C4-2B (cell line): ENCODE data around the gene RGL2.

Source experiments
- H3K27ac ChIP-seq: fragments of 450-650 bp; 2 replicates; pipeline ENCODE4 v1.5.1; 2017
- ZFX ChIP-seq: fragments of 450-650 bp; IDR thresholded peaks from 2 replicates; pipeline ENCODE4 v1.6.1; 2017
- TF ChIP-seq, protein P1 (sequence below): fragments of 450-650 bp; conservative IDR thresholded peaks from 2 replicates; pipeline ENCODE4 v1.5.1; 2017; ENCODE audit warnings: mild to moderate bottlenecking

RGL2 gene

DNA sequence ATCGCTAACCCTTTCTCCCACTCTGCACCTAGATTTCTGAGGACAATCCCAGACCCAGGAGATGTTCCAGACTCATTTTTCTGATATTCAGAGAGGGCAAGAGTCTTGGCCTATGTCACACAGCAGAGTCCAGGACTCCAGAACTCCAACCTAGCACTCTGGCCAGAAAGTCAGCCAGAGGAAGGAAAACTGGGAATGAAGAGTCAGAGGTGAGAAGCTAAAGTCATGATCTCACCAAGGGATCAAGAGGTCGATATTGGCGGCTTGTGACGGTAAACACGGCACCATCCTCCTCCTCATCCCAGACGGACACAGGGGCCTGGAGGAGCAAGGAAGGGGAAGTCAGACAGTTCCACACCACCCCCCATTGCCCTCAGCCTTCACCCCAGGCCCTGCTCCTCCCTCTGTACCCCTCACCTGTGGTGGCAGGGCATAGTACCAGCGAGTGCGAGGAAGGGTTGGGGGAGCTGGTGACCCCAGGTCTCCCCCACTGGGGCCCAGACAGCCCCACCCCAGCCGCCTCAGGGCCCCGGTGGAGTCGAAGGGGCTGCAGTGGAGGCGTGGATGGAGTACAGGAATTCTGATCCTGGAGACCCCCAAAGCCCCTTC, 1.8 kb downstream of the RGL2 start:
- TF ChIP-seq ZFX = no peak
- TF ChIP-seq, protein P1, sequence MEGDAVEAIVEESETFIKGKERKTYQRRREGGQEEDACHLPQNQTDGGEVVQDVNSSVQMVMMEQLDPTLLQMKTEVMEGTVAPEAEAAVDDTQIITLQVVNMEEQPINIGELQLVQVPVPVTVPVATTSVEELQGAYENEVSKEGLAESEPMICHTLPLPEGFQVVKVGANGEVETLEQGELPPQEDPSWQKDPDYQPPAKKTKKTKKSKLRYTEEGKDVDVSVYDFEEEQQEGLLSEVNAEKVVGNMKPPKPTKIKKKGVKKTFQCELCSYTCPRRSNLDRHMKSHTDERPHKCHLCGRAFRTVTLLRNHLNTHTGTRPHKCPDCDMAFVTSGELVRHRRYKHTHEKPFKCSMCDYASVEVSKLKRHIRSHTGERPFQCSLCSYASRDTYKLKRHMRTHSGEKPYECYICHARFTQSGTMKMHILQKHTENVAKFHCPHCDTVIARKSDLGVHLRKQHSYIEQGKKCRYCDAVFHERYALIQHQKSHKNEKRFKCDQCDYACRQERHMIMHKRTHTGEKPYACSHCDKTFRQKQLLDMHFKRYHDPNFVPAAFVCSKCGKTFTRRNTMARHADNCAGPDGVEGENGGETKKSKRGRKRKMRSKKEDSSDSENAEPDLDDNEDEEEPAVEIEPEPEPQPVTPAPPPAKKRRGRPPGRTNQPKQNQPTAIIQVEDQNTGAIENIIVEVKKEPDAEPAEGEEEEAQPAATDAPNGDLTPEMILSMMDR = no peak
- peak overlapping the region; percentile 87 for H3K27ac ChIP-seq

DNA sequence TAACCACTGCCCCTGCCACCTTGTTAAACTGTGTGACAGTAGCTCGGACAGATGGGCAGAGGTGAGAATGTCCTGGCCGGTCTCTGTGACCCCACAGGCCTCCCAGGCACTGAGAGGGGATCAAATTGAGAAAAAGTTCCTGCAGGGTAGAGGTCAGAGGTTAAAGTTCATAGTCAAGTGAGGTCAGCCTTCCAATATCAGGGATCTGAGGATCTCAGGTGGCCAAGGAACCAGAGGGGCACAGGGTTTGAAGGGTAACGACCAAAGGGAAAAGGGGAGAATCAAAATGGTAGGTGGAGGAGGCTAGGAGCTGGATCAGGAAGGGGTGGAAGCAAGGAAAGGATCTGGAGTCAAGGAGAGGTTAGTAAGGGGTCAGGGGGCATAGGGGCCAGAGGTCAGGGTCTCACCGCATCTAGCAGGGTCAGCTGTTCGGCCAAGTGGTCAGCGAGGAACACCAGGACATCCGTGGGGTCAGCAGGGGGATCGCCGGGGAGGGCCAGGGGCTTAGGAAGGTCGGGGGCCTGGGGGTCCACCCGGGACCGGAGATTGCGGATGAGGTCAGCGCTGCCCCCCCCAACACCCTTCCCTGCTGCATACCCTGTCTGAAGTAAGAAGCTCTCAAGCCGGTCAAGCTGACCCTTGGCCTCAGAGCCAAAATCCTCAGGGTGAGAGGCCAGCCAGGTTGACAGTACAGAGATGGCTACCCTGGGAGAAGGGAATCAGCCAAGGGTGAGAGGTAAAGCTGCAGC, 2.9 kb downstream of the RGL2 start:
- no peak overlapping the region; the same call in 1 of the 2 replicates for H3K27ac ChIP-seq
- TF ChIP-seq, protein P1 = no peak
- TF ChIP-seq ZFX = no peak

DNA sequence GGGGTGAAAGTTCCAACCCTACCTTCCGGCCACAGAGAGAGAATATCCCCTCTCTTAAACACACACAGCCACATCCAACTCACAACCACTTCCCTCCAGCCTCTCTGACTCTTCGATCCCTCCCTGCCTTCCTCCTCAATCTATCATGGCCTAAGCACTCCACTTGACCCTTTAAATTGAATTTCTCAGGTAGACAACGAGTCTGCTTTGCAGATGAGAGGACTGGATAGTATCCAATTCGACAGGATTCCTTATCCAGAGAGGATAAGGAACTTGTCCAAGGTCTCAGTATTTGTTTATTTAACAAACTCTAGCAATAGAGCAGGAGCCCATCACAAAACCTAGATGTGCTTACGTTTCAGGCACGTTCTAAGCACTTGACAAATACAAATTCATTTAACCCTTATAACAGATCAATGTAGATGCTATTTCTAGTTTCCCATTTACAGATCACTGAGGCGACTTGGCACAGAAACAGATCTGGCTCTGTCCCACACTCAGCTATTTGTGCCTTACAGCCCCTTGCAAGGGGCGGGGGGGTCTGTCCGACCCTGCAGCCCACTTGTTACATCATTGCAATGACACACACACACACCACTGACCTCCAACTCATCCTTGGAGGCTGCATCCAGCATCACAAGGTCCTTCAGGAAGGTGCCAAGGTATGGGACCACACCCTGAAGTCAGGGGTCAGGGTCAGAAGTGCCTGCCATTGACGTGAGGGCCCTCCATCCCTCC, 4.5 kb downstream of the RGL2 start:
- H3K27ac ChIP-seq = no peak overlapping the region
- TF ChIP-seq, protein P1 = no peak
- TF ChIP-seq ZFX = no peak

DNA sequence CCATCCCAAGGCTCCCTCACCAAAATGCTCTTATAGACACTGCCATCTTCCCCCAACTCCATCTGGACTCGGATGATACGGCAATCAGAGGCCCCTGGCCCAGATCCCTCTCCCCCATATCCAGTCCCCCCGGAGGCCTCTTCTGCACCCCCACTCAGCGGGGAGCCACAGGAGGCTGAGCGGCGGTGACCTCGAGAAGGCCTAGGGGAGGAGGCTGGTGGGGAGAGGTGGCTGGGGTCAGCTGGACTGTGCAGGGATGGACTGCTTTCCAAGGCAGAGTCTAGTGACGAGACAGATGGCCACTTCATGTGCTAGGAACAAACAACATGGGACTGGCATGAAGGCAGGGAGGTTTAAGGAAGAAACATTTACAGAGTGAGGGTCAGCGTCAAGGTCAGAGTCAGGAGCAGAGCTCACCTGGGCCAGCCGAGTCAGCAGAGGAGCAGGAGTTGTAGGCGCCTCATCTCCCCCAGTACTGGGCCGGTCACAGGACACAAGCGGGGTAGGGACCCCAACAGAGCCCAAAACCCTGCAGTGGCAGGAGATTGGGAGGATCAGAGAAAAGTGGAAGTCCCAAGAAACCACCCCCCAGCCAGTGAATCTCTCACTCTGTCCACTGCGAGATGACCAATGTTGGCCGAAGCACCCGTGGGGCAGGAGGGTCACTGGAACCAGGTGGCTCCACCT, 5.6 kb downstream of the RGL2 start:
- H3K27ac ChIP-seq = no peak overlapping the region
- TF ChIP-seq, protein P1 = no peak
- no peak for TF ChIP-seq ZFX

DNA sequence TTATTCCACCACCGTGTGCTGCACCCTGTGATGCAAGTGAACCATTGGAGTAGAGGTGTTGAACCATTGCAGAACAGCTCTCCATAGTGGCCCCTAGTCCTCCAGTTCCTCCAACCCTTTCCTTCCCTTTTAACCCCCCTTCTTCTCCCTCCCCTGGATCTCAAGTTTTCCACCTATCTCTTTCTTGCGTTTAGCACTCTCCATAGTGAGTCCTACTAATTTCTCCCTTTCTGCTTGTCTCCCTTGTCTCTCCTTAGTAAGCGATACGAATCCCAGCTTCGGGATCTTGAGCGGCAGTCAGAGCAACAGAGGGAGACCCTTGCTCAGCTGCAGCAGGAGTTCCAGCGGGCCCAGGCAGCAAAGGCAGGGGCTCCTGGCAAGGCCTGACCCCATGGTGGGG, 8.3 kb downstream of the RGL2 start:
- TF ChIP-seq, protein P1 = no peak
- no peak for TF ChIP-seq ZFX
- peak overlapping the region; percentile 76 for H3K27ac ChIP-seq

DNA sequence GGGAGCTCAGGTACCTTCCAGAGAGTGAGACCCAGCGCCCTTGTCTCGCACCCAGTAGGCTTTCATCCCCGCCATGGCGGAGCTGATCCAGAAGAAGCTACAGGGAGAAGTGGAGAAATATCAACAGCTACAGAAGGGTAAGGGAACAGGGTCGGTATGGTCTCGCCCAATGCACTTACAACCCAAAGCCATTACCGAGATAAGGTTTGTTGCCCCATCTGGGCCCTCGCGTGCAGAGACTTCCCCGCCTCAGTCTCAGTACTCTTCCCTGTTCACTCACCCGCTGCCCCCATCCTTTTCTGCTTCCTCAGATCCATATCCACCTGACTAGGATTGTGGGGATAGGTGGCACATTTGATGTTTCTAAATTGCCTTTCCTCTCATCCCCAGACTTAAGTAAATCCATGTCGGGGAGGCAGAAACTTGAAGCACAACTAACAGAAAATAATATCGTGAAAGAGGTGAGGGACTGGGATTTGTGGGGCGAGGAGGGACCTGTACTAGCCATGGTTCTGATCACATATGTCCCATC, 8.9 kb downstream of the RGL2 start:
- TF ChIP-seq, protein P1 = no peak
- no peak for TF ChIP-seq ZFX
- peak overlapping the region; percentile 76 for H3K27ac ChIP-seq
